Activated T-cell treated with anti-CD3 and anti-CD28 coated beads, Interleukin-2, amount 50 U/mL, for 48 hours (primary cell): ENCODE results near the gene ADRB1.

Experiments used
- DNase-seq, 2 experiments: peaks; one replicate each; pipeline ENCODE4 v3.0.0-alpha.2; 2020

Gene ADRB1

DNA sequence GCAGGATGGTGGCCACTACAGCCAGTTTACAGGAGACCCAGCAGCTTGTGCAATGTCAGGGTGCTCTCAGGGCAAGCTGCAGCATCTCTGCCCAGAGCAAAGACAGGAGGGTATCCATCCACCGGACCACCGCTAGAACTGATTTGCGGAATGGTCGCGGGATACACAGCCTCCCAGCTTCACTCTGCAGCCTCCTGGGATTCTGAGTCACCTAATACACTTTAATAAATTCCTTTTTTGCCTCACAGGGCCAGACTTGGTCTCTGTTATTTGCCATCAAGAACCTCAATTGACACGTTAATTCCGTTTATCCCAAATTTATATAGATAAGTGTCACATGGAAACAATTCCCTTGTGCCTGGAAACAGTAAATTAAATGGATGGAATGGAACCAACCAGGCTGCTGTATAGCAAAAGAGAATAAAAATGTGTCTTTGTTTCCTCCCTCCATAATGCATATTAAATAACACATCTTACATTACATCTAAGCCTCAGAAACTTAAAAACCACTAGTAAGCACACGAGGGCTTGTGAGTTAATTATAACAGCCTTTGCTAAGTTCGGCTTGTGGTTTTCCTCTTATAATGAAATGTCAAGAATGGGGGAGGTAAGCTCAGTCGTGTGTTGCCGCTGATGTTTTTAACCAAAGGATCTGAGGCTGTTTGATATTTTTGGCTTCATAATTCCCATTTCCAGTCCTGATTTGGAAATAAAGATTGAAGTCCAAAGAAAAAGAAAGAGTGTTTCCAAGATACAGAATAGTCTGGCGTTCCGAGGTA is 52.1 kb downstream of the ADRB1 start:
- DNase-seq: no peak
